GM12892 (cell line): ENCODE measurements around the gene OBP2A.
"Not testable (repeated sequence)": the region's sequence is repeated elsewhere in the genome, so short reads cannot be mapped to it uniquely, and the experiment has no call there.

ENCODE experiments used
- DNase-seq: peaks from one replicate; pipeline ENCODE4 v3.0.0; 2011; ENCODE audit not compliant: insufficient read length
- FAIRE-seq: peaks from 2 replicates; lab custom pipeline; 2011; peaks lifted over from hg19 to GRCh38; lab: Jason Lieb, UNC
- POLR2A ChIP-seq: IDR thresholded peaks from 2 replicates; pipeline ENCODE4 v1.6.1; 2011; ENCODE audit warnings: low read depth, low read length, control low read depth
- POLR2AphosphoS5 ChIP-seq: IDR thresholded peaks from 2 replicates; pipeline ENCODE4 v1.6.1; 2011; ENCODE audit warnings: low read depth, low read length, control low read depth
- TAF1 ChIP-seq: IDR thresholded peaks from 2 replicates; pipeline ENCODE4 v1.6.1; 2011; ENCODE audit warnings: low read depth, mild to moderate bottlenecking, control low read depth, low read length, borderline replicate concordance

OBP2A gene

GRCh38 chr9:135536216-135536615 is 9.7 kb upstream of the OBP2A start:
- no peak for DNase-seq
- TF ChIP-seq POLR2AphosphoS5: no peak
- TF ChIP-seq TAF1: no peak
- TF ChIP-seq POLR2A: no peak
- FAIRE-seq: no peak

- not testable (repeated sequence) for FAIRE-seq, DNase-seq
Observed at GRCh38 chr9:135543262-135543894, 2.5 kb upstream of the OBP2A start.

GRCh38 chr9:135544981-135545635 is 818 bp upstream of the OBP2A start:
- DNase-seq (no peak), FAIRE-seq (no peak)
- no peak for TF ChIP-seq POLR2AphosphoS5
- TF ChIP-seq TAF1: no peak
- no peak for TF ChIP-seq POLR2A

DNA sequence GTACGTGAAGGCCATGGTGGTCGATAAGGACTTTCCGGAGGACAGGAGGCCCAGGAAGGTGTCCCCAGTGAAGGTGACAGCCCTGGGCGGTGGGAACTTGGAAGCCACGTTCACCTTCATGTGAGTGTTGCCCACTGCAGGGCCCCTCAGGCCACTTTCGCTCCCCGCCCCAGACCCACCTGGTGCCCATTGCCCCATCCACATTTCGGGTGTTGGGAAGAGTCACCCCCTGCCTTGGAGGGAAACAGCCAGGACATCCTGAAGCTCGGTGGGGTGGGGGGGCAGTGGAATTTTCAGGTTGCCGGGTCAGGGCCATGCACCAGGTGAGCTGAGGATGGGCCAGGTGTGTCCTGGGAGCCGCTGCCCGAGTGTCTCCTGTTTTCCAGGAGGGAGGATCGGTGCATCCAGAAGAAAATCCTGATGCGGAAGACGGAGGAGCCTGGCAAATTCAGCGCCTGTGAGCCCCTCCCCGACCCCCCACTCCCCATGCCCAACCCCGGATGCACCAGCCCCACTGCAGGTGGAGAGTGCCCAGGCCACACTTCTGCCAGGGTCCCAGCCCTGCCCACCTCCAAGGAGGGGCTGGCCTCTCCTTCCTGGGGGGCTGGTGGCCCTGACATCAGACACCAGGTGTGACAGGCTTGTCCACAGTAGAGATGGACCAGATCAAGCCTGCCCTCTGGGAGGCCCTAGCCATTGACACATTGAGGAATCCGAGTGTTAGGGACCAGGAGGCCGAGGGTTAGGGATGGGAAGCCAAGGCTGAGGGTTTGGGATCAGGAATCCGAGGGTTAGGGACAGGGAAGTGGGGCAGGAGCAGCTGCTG is 1.1 kb downstream of the OBP2A start:
- not testable (repeated sequence) for DNase-seq, FAIRE-seq

- FAIRE-seq (no peak), DNase-seq (no peak)
- TF ChIP-seq TAF1: no peak
- TF ChIP-seq POLR2AphosphoS5: no peak
- TF ChIP-seq POLR2A: no peak
Observed at GRCh38 chr9:135547756-135548736, 2.1 kb downstream of the OBP2A start.

DNA sequence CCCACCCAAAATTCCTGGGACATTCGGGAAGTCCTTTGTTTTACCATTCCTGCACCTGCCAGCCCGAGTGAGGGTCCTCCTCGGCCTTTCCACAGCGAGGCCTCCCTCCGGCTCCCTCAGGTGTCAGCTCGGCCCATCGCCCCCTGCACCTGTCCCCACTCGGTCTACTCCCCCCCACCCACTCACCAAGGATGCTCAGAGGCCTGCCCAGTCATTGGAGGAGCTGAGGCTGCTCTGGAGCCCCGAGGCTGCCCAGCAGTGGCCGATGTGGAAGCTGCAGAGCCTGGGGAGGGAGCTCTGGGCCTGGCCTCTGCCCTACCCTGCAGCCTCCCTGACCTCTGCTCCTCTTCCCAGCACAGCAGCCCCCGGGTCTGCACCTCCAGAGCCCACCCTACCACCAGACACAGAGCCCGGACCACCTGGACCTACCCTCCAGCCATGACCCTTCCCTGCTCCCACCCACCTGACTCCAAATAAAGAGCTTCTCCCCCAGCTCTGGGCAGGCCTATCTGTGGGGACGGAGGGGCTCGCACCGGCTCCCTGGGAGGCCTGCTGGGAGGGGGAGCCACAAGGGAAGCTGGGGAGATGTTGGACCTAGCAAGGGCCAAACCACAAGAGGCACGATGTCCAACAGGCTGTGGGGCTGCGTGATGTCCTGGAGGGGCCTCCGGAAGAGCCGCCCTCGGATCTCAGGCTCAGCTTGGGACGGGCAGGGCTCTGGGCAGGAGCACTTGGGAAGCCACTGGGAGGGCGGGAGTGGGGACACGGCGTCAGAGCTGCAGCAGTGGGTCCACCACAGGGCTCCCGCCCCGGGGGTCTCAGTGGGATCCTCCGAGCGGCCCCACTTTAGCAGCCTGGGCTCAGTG is 3.8 kb downstream of the OBP2A start:
- FAIRE-seq: not testable (repeated sequence)

DNA sequence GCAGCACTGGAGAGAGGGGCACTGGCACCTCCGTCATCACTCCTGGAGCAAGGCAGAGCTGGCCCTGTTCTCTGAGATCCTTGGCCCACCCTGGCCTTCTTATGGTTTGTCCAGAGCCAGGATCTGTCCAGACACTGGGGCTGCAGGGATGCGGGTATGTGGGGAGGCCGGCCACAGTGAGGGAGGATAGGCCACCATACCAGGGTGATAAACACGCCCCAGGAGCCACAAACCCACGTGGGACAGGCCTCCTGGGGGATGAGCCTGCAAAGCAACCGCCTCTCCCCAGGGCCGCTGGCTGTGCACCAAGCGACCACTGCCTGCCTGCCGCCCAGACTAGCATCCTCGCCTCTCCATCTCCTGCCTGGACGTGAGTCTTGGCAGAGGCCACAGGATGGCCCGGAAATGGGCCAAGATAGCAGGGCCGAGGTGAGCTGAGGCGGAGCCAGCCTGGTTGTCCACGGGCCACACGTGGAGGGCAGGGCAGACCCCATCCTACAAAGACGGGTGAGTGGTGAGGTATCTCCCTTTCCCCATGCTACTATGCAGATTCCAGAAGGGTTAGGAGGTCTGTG is 4.5 kb downstream of the OBP2A start:
- DNase-seq: no peak
- no peak for FAIRE-seq
- no peak for TF ChIP-seq POLR2AphosphoS5
- TF ChIP-seq TAF1: no peak
- no peak for TF ChIP-seq POLR2A

More for the DNA sequence above, 3.8 kb downstream of the OBP2A start:
- not testable (repeated sequence) for DNase-seq

DNA sequence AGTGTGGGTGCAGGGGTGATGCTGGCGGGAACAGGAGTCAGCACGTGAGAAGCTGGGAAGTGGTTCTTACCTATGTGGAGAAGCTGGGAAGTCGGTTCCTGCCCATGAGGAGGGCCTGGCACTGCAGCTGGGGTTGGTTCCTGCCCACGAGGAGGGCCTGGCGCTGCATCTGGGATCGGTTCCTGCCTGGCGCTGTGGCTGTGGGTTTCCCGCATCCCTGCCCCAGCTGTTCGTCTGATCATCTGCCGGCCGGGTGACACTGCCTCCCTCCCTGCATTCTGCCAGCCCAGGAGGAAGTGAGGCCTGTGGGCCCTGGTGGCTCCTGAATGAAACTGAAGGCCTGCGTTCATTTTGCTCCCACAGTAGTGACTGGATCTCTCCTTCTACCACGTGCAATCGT is 5.1 kb downstream of the OBP2A start:
- no peak for DNase-seq
- no peak for FAIRE-seq
- TF ChIP-seq TAF1: no peak
- TF ChIP-seq POLR2A: no peak
- no peak for TF ChIP-seq POLR2AphosphoS5

GRCh38 chr9:135551456-135551855 is 5.5 kb downstream of the OBP2A start:
- FAIRE-seq (no peak), DNase-seq (no peak)
- TF ChIP-seq TAF1 (no peak), POLR2A (no peak), POLR2AphosphoS5 (no peak)

DNA sequence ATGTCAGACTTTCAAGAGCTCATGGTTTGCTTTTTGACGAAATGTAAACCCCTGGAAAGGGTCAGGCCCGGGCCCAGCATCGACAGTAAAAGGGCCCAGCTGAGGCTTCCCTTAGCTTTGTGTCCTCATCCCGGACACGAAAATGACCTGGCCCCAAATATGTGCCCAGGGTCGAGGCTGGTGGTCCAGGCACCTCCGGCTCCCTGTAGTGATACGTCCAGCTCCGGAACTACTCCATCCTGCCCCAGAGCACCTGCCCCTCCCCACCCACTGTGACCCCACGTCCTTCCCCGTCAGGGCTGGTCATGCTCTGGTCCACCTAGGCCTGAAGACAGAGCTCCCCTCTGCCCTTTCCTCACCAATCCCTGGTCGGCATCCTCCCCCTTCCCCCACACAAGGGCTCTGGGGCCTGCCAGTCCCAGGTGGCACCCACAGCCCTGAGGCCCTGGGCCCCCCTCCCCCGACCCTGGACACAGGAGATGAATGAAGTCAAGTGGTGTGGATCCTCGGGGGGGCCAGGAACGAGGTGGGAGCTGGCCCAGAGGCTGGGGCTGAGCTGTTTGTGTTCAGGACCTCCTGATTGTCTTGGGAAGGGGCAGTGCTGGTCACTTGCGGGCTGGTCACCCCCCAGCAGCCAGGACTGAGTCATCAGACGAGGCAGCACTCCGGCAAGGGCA is 6.2 kb downstream of the OBP2A start:
- FAIRE-seq: no peak
- no peak for TF ChIP-seq POLR2AphosphoS5
- TF ChIP-seq TAF1: no peak
- TF ChIP-seq POLR2A: no peak
- no peak for DNase-seq
